G401.6 (cell line): ENCODE measurements around the gene RHEX.
"Not testable (repeated sequence)": the region's sequence is repeated elsewhere in the genome, so short reads cannot be mapped to it uniquely, and the experiment has no call there.

ENCODE experiments used
- FAIRE-seq: peaks from 2 replicates; lab custom pipeline; 2012; peaks lifted over from hg19 to GRCh38; lab: Jason Lieb, UNC

RHEX gene

GRCh38 chr1:206059355-206059915 is 6.5 kb downstream of the RHEX start:
- no peak for FAIRE-seq

GRCh38 chr1:206060844-206061243 is 7.9 kb downstream of the RHEX start:
- no peak for FAIRE-seq

- no peak for FAIRE-seq
Observed at GRCh38 chr1:206062464-206062863, 9.5 kb downstream of the RHEX start.

- not testable (repeated sequence) for FAIRE-seq
Observed at GRCh38 chr1:206064001-206064400, 11.0 kb downstream of the RHEX start.

- not testable (repeated sequence) for FAIRE-seq
Observed at GRCh38 chr1:206064501-206064900, 11.5 kb downstream of the RHEX start.

GRCh38 chr1:206065547-206066145 is 12.7 kb downstream of the RHEX start:
- FAIRE-seq, result no peak

- no peak for FAIRE-seq
Observed at GRCh38 chr1:206066479-206067171, 13.7 kb downstream of the RHEX start.

GRCh38 chr1:206067486-206068227 is 14.7 kb downstream of the RHEX start:
- no peak for FAIRE-seq

GRCh38 chr1:206068314-206068713 is 15.3 kb downstream of the RHEX start:
- FAIRE-seq, result no peak

- no peak for FAIRE-seq
Observed at GRCh38 chr1:206070627-206071304, 17.8 kb downstream of the RHEX start.

GRCh38 chr1:206074839-206075238 is 21.9 kb downstream of the RHEX start:
- FAIRE-seq, result no peak

- no peak for FAIRE-seq
Observed at GRCh38 chr1:206075786-206076755, 23.1 kb downstream of the RHEX start.

- no peak for FAIRE-seq
Observed at GRCh38 chr1:206079135-206079534, 26.2 kb downstream of the RHEX start.

- FAIRE-seq, result no peak
Observed at GRCh38 chr1:206080026-206080820, 27.2 kb downstream of the RHEX start.

- FAIRE-seq, result no peak
Observed at GRCh38 chr1:206081856-206082255, 28.9 kb downstream of the RHEX start.

- no peak for FAIRE-seq
Observed at GRCh38 chr1:206082831-206083695, 30.1 kb downstream of the RHEX start.

GRCh38 chr1:206083750-206084149 is 30.8 kb downstream of the RHEX start:
- FAIRE-seq, result no peak

- FAIRE-seq, result no peak
Observed at GRCh38 chr1:206087091-206087490, 34.1 kb downstream of the RHEX start.

- FAIRE-seq, result no peak
Observed at GRCh38 chr1:206089341-206089740, 36.4 kb downstream of the RHEX start.
